Neural crest cell (in vitro differentiated cells): Measurements from ENCODE around the gene TNRC18. TPM values are rescaled to one million over a fixed set of nuclear protein-coding genes. Genes with fewer than 3 reads are reported as not detected.
A peak's percentile ranks its signal among the peaks of the same experiment; 100 is the strongest.

ENCODE experiments used
- DNase-seq: peaks from one replicate; pipeline ENCODE4 v3.0.0; 2021; ENCODE audit warnings: low read depth, mixed read lengths, low spot score
- H3K27ac Mint-ChIP-seq: one replicate; pipeline ENCODE4 v1.8.0; 2021; ENCODE audit warnings: mild to moderate bottlenecking, mixed read lengths; ENCODE audit not compliant: unreplicated experiment
- H3K27me3 Mint-ChIP-seq: 2 replicates; pipeline ENCODE4 v1.8.0; 2021; ENCODE audit warnings: low read depth, mild to moderate bottlenecking, mixed read lengths
- H3K36me3 Mint-ChIP-seq: 2 replicates; pipeline ENCODE4 v1.8.0; 2021; ENCODE audit warnings: low read depth, mild to moderate bottlenecking, mixed read lengths
- H3K4me1 Mint-ChIP-seq: 2 replicates; pipeline ENCODE4 v1.8.0; 2021; ENCODE audit warnings: mixed read lengths
- H3K4me3 Mint-ChIP-seq: one replicate; pipeline ENCODE4 v1.8.0; 2021; ENCODE audit warnings: mild to moderate bottlenecking, mixed read lengths
- H3K9me3 Mint-ChIP-seq: 2 replicates; pipeline ENCODE4 v1.8.0; 2021; ENCODE audit warnings: mixed read lengths
- total RNA-seq: library from RNA; stranded (reverse); gene quantifications from 2 replicates; pipeline ENCODE4 v1.2.1, GENCODE V29; 2021
- TF ChIP-seq, protein P1 (sequence below): fragments of 200-600 bp; sonication (generic); conservative IDR thresholded peaks from 2 replicates; pipeline ENCODE4 v1.5.0; 2021; ENCODE audit warnings: antibody characterized with exemption, mild to moderate bottlenecking

TNRC18 gene
- total RNA-seq, 1 donor from 2014 or later, result 69.8 TPM

DNA sequence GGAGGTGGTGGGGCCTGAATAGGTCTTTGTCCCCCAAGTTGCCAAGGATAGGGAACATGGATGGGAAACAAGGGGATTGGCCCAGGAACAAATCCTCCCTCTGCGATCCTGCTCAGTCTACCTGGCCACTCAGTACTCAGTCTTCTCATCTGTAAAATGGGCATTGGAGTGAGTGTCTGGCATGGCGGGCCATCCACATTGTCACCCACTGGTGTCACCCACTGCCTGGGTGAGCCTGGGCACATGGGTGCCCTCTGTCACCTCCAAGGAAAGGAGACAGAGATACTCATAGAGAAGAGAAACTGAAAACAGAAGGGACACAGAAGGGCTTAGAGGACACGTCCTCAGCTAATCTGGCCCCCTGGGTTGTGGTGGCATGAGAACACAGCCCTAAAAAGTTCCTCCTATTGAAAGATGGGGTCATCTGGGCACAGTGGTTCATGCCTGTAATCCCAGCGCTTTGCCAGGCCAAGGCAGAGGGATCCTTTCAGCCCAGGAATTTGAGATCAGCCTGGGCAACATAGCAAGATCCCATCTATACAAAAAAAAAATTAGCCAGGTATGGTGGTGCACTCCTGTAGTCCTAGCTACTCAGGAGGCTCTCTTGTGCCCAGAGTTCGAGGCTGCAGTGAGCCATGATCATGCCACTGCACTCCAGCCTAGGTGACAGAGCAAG, 12.5 kb upstream of the TNRC18 start:
- peaks cover 13% of the 10 kb centered on the region for H3K36me3 Mint-ChIP-seq
- peaks cover 25% of the 10 kb centered on the region for H3K4me1 Mint-ChIP-seq
- DNase-seq, result no peak
- H3K27ac Mint-ChIP-seq, result no peak overlapping the region
- H3K27me3 Mint-ChIP-seq, result no peaks in the 10 kb centered on the region
- H3K9me3 Mint-ChIP-seq, result peaks cover 2% of the 10 kb centered on the region
- no peak overlapping the region for H3K4me3 Mint-ChIP-seq
- TF ChIP-seq, protein P1, sequence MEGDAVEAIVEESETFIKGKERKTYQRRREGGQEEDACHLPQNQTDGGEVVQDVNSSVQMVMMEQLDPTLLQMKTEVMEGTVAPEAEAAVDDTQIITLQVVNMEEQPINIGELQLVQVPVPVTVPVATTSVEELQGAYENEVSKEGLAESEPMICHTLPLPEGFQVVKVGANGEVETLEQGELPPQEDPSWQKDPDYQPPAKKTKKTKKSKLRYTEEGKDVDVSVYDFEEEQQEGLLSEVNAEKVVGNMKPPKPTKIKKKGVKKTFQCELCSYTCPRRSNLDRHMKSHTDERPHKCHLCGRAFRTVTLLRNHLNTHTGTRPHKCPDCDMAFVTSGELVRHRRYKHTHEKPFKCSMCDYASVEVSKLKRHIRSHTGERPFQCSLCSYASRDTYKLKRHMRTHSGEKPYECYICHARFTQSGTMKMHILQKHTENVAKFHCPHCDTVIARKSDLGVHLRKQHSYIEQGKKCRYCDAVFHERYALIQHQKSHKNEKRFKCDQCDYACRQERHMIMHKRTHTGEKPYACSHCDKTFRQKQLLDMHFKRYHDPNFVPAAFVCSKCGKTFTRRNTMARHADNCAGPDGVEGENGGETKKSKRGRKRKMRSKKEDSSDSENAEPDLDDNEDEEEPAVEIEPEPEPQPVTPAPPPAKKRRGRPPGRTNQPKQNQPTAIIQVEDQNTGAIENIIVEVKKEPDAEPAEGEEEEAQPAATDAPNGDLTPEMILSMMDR, result no peak

DNA sequence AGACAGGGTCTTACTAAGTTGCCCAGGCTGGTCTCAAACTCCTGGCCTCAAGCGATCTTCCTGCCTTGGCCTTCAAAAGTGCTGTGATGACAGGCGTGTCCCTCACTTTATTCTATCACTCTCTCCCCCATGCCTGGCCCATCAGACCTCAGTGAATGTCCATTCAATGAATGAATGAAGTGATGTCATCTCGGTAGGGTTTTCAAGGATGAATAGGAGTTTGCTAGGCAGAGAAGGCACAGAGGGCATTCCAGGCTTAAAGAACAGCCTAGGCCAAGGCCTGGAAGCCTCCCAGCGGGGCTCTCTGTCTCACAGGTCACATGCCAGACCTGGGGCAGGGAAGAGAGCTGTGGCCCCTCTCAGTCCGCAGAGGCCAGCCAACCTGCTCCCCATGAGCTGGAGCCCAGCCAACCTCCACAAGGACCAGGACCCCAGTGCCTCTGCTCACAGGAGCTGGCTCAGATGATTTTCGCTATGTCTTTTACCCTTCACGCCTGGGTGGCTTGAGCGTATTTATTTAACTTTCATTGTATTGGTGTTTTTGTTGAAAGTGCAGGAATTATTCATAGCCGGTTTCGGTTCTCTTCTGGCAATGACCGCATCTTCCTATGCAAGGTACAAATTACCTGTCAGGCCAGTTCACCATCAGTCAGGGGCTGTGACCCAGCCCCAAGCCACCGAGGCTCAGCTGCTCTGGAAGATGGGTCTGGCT, 11.8 kb upstream of the TNRC18 start:
- DNase-seq, result no peak
- TF ChIP-seq, protein P1, result no peak
- H3K4me1 Mint-ChIP-seq, result peaks cover 26% of the 10 kb centered on the region
- H3K36me3 Mint-ChIP-seq, result peaks cover 13% of the 10 kb centered on the region
- peaks cover 2% of the 10 kb centered on the region for H3K9me3 Mint-ChIP-seq
- peak overlapping the region; percentile 19 for H3K4me3 Mint-ChIP-seq
- H3K27me3 Mint-ChIP-seq, result no peaks in the 10 kb centered on the region
- H3K27ac Mint-ChIP-seq, result peak overlapping the region; percentile 66

DNA sequence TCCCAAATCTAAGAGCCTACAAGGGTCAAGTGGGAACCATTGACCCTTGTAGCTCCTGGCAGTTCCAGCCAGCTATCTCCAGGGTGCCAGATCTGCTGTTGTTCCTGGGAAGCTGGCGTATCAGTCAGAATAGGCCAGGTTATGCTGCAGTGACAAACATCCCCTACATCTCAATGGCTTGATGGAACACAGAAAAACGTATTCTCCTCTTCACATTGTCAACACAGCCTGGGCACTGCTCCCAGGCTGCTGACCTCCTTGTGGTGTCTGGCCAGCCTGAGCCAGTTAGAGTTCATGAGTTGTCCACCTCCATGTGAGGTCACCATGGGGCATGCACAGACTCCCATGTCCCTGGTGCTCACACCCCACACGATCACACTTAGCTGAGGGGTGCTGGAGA, 9.5 kb upstream of the TNRC18 start:
- TF ChIP-seq, protein P1, result no peak
- H3K36me3 Mint-ChIP-seq, result peaks cover 13% of the 10 kb centered on the region

DNA sequence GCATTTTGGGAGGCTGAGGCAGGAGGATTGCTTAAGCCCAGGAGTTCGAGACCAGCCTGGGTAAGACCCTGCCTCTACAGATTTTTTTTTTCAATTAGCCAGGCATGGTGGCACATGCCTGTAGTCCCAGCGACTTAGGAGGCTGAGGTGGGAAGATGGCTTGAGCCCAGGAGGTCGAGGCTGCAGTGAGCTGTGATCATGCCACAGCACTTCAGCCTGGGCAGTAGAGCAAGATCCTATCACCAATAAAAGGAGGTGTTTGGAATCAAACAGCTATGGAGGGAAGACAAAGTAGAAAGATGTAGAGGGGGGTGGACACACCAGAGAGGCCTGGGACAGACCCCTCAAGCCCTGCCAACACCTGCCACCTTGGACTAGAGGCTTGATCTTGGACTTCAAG, 9.1 kb upstream of the TNRC18 start:
- Mint-ChIP-seq H3K4me1 (peaks cover 44% of the 10 kb centered on the region), H3K27ac (no peak overlapping the region), H3K36me3 (peaks cover 13% of the 10 kb centered on the region), H3K9me3 (peaks cover 2% of the 10 kb centered on the region), H3K4me3 (peak overlapping the region; percentile 82), H3K27me3 (peaks cover 2% of the 10 kb centered on the region)
- no peak for DNase-seq
- TF ChIP-seq, protein P1, result no peak

More for the DNA sequence above, 9.5 kb upstream of the TNRC18 start:
- peaks cover 2% of the 10 kb centered on the region for H3K9me3 Mint-ChIP-seq
- no peak for DNase-seq
- peak overlapping the region; percentile 61 for H3K4me3 Mint-ChIP-seq
- H3K4me1 Mint-ChIP-seq, result peaks cover 44% of the 10 kb centered on the region
- no peak overlapping the region for H3K27ac Mint-ChIP-seq
- peaks cover 2% of the 10 kb centered on the region for H3K27me3 Mint-ChIP-seq

DNA sequence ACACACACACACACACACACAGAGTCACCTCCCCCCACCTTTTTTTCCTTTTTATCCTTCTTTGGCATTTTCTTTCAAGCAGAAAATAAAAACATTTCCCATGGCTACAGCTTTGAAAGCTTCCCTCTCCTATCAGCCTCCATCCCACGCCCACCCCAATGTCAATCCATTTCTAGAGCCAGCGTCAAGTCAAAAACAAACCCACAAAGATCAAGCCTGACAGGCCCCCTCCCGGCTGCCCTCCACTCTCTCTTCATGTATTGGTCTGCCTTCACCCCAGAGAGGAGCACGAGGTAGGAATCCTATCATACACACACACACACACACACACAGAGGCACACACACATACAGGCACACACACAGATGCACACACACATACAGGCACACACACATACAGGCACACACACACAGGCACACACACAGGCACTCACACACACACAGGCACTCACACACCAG, 8.0 kb upstream of the TNRC18 start:
- peaks cover 13% of the 10 kb centered on the region for H3K36me3 Mint-ChIP-seq
- H3K4me1 Mint-ChIP-seq, result peaks cover 49% of the 10 kb centered on the region
- H3K27ac Mint-ChIP-seq, result no peak overlapping the region
- H3K9me3 Mint-ChIP-seq, result no peaks in the 10 kb centered on the region
- no peak for DNase-seq
- peaks cover 5% of the 10 kb centered on the region for H3K27me3 Mint-ChIP-seq
- H3K4me3 Mint-ChIP-seq, result peak overlapping the region; percentile 82
- TF ChIP-seq, protein P1, result no peak
